ENCODE data around the gene KIF14.

KIF14 gene

DNA sequence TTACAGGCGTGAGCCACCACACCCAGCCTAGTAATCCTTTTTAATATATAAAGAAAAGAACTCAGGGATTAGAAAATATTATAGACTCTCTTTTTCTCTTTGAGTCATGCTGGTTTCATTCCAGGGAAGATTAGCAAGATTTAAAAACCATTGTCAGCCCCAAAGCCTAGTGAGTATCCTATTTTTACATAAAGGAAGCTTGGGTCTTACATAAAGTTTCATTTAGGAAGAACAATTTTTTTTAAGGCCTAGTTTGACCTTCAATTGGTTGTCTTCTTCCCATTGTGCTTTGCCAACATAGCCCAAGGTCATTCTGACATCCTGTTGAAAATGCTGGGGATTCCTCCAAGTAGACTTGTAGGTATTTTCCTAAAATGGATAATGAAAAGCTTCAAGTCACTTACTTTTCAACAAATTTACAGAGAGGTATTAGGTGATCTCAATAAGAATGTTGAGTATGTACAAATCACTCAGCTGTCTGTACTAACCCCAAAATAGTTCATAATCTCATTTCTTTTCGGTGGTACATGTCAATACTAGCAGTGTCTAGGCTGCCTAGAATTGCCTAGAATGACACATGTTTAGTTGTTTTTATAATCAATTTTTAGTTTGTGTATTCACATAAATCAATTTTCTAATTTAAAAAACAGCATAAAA, 4.3 kb upstream of the KIF14 start:
- no peak overlapping the region for H3K4me3 ChIP-seq (ENCODE audit: low read depth, low read length)
- TF ChIP-seq, protein P1, sequence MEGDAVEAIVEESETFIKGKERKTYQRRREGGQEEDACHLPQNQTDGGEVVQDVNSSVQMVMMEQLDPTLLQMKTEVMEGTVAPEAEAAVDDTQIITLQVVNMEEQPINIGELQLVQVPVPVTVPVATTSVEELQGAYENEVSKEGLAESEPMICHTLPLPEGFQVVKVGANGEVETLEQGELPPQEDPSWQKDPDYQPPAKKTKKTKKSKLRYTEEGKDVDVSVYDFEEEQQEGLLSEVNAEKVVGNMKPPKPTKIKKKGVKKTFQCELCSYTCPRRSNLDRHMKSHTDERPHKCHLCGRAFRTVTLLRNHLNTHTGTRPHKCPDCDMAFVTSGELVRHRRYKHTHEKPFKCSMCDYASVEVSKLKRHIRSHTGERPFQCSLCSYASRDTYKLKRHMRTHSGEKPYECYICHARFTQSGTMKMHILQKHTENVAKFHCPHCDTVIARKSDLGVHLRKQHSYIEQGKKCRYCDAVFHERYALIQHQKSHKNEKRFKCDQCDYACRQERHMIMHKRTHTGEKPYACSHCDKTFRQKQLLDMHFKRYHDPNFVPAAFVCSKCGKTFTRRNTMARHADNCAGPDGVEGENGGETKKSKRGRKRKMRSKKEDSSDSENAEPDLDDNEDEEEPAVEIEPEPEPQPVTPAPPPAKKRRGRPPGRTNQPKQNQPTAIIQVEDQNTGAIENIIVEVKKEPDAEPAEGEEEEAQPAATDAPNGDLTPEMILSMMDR (conservative IDR thresholded peaks at IDR 0.05; ENCODE audit: low read depth, low read length) = no peak
- peak; percentile 15 for DNase-seq (ENCODE audit: low read depth)

DNA sequence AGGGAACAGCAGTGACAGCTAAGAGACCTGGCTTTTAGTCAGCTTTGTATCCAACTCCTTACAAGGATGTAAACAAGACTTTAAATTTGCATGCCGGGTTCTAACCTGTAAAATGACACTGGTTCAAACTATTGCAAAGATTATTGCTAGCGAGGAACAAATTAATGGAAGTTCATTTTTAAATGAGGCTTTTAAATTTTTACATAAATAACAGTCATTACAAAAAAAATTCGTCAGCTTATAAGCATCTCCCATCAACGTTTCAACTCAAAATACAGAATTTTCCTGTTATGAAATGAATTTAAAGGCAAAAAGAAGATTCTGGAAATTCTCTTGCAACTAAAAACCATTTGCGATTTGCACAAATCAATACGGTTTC, 668 bp downstream of the KIF14 start:
- DNase-seq (ENCODE audit: low read depth) = no peak
- TF ChIP-seq, protein P1 (conservative IDR thresholded peaks at IDR 0.05; ENCODE audit: low read depth, low read length) = no peak
- H3K4me3 ChIP-seq (ENCODE audit: low read depth, low read length) = peak overlapping the region; percentile 94

DNA sequence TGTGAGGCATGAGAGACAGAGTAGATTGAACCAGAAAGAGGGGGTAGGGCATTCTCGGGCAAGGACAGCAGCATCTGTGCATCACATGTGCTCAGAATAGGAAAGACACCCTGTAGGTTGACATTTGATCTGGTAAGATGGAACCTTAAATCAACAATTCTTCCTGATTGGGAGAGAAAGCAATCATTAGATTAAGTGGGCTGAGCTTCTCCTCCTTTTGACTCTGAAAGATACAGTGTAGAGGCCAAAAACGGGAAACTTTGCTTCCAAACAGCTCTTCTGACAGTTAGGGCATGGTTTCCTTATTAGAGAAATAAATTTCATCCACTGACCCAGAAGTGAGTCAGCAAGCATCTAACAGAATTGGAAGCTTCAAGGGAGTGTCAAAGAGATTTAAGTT, 9.7 kb downstream of the KIF14 start:
- TF ChIP-seq, protein P1 (conservative IDR thresholded peaks at IDR 0.05; ENCODE audit: low read depth, low read length) = no peak
- peak; percentile 75 for DNase-seq (ENCODE audit: low read depth)
- no peak overlapping the region for H3K4me3 ChIP-seq (ENCODE audit: low read depth, low read length)

DNA sequence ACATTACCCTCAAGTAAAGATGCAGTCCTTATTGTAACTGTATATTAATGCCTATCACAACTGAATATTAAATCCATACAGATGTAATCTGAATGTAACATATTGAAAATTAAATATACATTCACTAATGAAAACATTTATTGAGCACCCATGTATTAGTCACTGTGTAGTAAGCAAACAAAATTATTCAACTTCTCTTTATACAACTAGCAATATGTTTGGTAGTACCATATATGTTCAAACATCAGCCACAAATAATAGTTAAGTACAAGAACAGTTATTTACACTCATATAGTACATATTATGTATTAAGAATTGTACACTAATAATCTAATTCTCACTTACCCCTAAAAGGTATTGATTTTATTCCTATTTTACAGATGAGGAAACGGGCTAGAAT, 17.9 kb downstream of the KIF14 start:
- H3K4me3 ChIP-seq (ENCODE audit: low read depth, low read length) = no peak overlapping the region
- TF ChIP-seq, protein P1 (conservative IDR thresholded peaks at IDR 0.05; ENCODE audit: low read depth, low read length) = no peak
- no peak for DNase-seq (ENCODE audit: low read depth)

DNA sequence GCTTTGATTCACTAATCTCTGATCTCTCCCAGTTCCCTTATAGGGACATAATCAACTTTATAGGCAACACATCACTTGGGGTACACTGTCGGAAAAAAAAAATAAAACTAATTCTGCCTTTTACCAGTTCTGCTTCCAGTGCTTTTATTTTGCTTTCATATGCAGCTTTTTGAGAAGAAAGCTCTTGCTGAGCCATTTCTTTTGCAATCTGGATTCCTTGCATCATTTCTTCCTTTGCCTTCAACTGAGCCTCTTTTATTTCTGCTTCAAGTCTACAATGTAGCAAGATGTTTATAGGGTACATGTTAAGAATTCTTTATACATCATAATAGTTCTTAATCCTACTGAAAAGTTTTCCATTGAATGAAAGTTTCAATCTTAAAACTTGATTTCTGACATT, 30.6 kb downstream of the KIF14 start:
- DNase-seq (ENCODE audit: low read depth) = peak; percentile 14
- H3K4me3 ChIP-seq (ENCODE audit: low read depth, low read length) = no peak overlapping the region
- TF ChIP-seq, protein P1 (conservative IDR thresholded peaks at IDR 0.05; ENCODE audit: low read depth, low read length) = no peak

DNA sequence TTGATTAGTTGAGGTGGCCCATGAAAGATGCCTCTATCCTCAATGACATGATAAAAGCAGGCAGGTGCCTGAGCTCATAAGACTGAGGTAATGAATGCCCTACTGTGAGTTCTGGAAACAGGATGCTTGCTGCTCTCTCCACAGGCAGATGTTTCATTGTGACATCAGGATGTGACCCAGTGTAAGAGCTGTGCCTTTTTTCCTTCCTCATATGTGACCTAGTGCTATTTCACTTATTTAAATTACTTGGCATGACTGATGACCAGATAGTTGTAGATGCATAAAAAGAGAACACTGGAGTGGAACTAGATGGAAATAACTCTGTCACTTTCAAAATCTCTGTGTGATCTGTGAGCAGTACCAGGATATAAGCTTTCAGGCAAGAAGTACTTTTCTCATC, 31.9 kb downstream of the KIF14 start:
- no peak overlapping the region for H3K4me3 ChIP-seq (ENCODE audit: low read depth, low read length)
- no peak for DNase-seq (ENCODE audit: low read depth)
- TF ChIP-seq, protein P1 (conservative IDR thresholded peaks at IDR 0.05; ENCODE audit: low read depth, low read length) = no peak

DNA sequence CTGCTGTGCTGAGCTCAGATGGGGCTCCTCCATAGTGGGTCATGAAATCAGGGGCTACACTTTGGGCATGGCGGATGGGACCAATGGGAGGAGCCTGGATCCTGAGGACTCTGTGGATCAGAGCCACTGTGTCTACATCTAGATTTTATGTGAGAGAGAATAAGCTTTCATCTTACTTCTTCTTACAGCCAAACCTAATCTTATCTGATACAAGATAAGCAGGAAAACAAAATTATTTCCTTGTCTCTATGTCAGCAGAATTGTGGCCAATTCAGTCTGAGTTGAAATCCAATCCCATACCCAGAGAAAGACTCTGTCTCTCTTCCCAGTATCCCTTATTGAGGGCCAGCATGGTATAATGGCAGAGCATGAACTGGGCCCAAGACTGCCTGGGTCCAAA, 56.2 kb downstream of the KIF14 start:
- DNase-seq (ENCODE audit: low read depth) = no peak
- TF ChIP-seq, protein P1 (conservative IDR thresholded peaks at IDR 0.05; ENCODE audit: low read depth, low read length) = no peak
- no peak overlapping the region for H3K4me3 ChIP-seq (ENCODE audit: low read depth, low read length)
